BLaER1 treated with 17β-estradiol and CSF1 and Interleukin-3, amounts not matched to agents 10 nM and 100 nM (cell line): ENCODE results near the gene MAD1L1.

Source experiments
- H3K27ac ChIP-seq, 11 experiments: shearing (Covaris generic); formaldehyde crosslinking; 2 replicates each; pipeline ENCODE4 v1.8.1; 2022
- H3K27me3 ChIP-seq, 11 experiments: shearing (Covaris generic); formaldehyde crosslinking; 2 replicates each; pipeline ENCODE4 v1.8.1; 2022
- H3K36me3 ChIP-seq, 11 experiments: shearing (Covaris generic); formaldehyde crosslinking; 2 replicates each; pipeline ENCODE4 v1.8.1; 2022
- H3K4me1 ChIP-seq, 10 experiments: shearing (Covaris generic); formaldehyde crosslinking; 2 replicates each; pipeline ENCODE4 v1.8.1; 2022
- H3K4me2 ChIP-seq, 11 experiments: shearing (Covaris generic); formaldehyde crosslinking; 2 replicates each; pipeline ENCODE4 v1.8.1; 2022
- H3K4me3 ChIP-seq, 10 experiments: shearing (Covaris generic); formaldehyde crosslinking; 2 replicates each; pipeline ENCODE4 v1.8.1; 2022
- H3K9ac ChIP-seq, 11 experiments: shearing (Covaris generic); formaldehyde crosslinking; 2 replicates each; pipeline ENCODE4 v1.8.1; 2022
- H3K9me3 ChIP-seq, 11 experiments: shearing (Covaris generic); formaldehyde crosslinking; replicated peaks in 1 of 11; 2 replicates each; pipeline ENCODE4 v1.8.1; 2022
- H4K20me1 ChIP-seq, 11 experiments: shearing (Covaris generic); formaldehyde crosslinking; 2 replicates each; pipeline ENCODE4 v1.8.1; 2022
- Cebpa-rat ChIP-seq, 11 experiments: shearing (Covaris generic); IDR thresholded peaks; 2 replicates each; pipeline ENCODE4 v1.8.1; 2022

The MAD1L1 gene

DNA sequence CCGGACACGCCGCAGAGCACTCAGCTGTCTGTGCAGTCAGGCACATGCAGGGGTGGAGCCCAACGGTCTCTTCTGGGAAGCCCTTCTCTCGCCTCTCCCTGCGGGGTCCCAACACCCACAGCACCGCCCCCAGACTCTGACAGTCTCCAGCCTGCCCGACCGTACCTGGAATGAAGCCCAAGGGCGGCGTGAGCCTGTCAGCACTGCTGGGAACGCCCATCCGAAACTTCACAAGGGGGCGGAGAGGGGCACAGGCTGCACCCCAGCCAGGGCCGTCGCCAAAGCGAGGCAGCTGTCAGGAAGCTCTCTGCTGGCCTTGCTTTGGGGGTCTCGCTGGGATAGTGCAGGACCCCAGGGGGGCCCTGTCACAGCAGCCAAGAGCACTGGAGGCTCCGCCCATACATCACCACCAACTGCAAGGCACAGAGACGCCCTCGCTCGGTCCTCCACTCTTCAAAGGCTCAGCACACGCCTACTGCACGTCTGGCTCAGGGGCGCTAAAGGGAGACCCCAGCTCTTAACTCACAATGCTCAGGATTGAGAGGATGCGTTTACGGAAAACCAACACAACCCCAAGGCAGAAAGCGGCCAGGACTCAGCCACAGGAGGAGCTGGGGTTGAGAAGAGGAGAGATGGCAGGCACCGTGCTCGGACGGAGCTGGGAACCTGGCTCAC is 30.9 kb downstream of the MAD1L1 start:
- TF ChIP-seq Cebpa-rat (IDR thresholded peaks at IDR 0.05): no peak
- no peaks in the 10 kb centered on the region for H3K9me3 ChIP-seq
- H3K9ac ChIP-seq: peak overlapping the region in 4 of 11 experiments; percentile 26 to 40 (median 32); a peak in 4 of 22 replicates
- peak overlapping the region; percentile 46 to 77 (median 73) for H3K4me2 ChIP-seq
- H3K4me3 ChIP-seq: no peak overlapping the region
- peaks cover 25 to 67% (median 50%) of the 10 kb centered on the region in 11 experiments for H3K36me3 ChIP-seq
- peak overlapping the region in 4 of 11 experiments; percentile 3 to 45 (median 16); a peak in 3 of 22 replicates for H3K27ac ChIP-seq
- H3K27me3 ChIP-seq: no peaks in the 10 kb centered on the region
- peaks cover 35 to 80% (median 65%) of the 10 kb centered on the region in 10 experiments for H3K4me1 ChIP-seq
- peaks cover 20 to 95% (median 75%) of the 10 kb centered on the region in 11 experiments; a peak in 20 of 22 replicates for H4K20me1 ChIP-seq

DNA sequence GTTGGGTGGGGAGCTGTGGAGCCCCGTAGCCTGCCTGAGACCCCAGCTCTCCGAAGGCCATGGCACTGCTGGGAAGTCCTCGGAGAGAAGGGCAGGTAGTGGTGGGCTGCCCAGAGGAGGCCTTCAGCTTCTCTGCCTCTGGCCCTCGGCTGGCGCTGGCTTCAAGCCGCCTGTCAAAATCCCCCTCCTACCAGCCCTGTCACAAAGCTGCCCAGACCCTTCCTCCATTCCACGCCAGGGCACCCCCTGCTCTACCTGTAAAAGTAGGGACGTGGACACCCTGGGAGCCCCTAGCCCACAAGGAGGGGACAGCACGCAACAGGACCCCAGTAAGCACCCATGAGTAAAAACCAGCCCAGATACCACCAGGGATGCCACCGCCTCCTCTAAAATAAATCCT is 31.6 kb downstream of the MAD1L1 start:
- no peaks in the 10 kb centered on the region for H3K27me3 ChIP-seq
- peaks cover 21 to 67% (median 47%) of the 10 kb centered on the region in 11 experiments for H3K36me3 ChIP-seq
- peak overlapping the region in 5 of 11 experiments; percentile 4 to 40 (median 31); a peak in 2 of 22 replicates for H3K9ac ChIP-seq
- TF ChIP-seq Cebpa-rat (IDR thresholded peaks at IDR 0.05): no peak
- peaks cover 0 to 3% (median 0%) of the 10 kb centered on the region in 11 experiments; a peak in 4 of 22 replicates for H3K9me3 ChIP-seq
- H4K20me1 ChIP-seq: peaks cover 22 to 99% (median 80%) of the 10 kb centered on the region in 11 experiments; a peak in 20 of 22 replicates
- no peak overlapping the region for H3K4me3 ChIP-seq
- H3K4me1 ChIP-seq: peaks cover 38 to 87% (median 72%) of the 10 kb centered on the region in 10 experiments
- H3K27ac ChIP-seq: no peak overlapping the region
- H3K4me2 ChIP-seq: peak overlapping the region in 10 of 11 experiments; percentile 46 to 76 (median 72); a peak in 15 of 22 replicates

DNA sequence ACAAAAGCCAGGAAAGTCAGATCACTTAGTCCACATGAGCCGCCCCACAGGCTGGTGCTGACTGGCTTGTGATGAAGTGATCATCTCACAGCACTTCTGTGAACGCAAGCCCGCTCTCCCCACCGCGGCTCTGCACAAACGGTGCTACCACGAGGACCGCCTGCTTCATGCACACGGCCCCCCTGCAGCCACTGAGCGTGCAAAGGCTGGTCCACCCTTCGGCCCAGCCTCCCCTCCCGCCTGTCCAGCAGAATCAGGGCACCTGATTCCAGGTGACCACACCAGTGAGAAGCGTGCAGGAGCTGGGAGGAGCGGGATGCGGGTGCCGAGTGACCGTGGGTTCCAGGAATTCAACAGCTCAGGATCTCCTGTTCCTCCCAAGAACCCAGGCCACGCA is 32.2 kb downstream of the MAD1L1 start:
- H3K36me3 ChIP-seq: peaks cover 27 to 67% (median 53%) of the 10 kb centered on the region in 11 experiments
- no peak overlapping the region for H3K9ac ChIP-seq
- no peak overlapping the region for H3K4me3 ChIP-seq
- H4K20me1 ChIP-seq: peaks cover 22 to 100% (median 81%) of the 10 kb centered on the region in 11 experiments; a peak in 20 of 22 replicates
- peaks cover 38 to 92% (median 77%) of the 10 kb centered on the region in 10 experiments for H3K4me1 ChIP-seq
- TF ChIP-seq Cebpa-rat (IDR thresholded peaks at IDR 0.05): no peak
- no peak overlapping the region for H3K27ac ChIP-seq
- peak overlapping the region in 2 of 11 experiments; percentile 16 to 73; a peak in 2 of 22 replicates for H3K4me2 ChIP-seq
- H3K9me3 ChIP-seq: peaks cover 3 to 8% (median 4%) of the 10 kb centered on the region in 11 experiments; a peak in 20 of 22 replicates
- no peaks in the 10 kb centered on the region for H3K27me3 ChIP-seq

DNA sequence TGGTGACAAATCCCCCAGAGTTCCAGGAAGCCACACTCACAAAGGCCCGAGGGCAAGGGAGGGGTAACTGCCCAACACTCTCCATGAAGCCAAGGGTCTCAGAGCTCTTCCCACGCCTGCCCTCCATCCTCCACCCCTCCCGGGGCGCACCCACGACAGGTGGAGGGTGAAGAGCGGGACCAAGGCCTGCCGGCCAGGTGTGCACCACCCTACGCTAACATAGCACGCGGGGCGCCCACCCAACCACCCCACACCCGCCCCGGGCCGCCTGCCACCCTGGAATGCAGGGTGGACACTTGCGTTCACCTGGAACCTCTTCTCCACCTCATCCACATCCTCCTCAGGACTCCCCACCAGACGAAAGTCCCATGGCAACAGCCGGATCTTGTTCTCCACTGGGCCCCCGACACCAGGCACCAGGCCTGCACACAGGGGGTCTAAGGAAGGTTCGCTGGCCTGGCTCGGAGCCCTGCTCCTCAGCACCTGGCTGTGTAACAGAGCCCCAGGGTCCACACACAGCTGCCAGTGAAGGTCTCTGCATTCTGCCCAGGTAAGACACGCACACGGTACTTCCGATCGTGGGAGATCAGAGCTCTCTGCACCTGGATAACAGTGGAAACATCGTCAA is 32.7 kb downstream of the MAD1L1 start:
- no peak overlapping the region for H3K9ac ChIP-seq

DNA sequence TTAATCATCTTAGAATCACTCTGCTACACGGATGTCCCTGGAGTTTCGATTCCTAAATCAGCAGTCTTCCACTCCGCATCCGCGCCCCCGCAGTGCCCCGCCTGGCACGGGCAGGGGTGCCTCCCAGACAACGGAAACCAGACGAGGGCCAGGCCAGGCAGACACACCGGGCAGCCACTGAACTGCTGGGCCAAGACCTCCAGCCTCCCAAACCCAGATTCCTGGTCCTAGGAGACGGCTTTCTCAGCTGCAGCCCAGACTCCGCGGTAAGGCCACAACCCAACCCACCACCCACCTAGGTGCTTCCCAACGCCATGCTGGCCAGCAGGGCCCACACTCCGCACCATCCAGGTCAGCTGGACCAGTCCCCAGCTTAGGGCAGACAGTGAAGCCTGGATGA is 33.2 kb downstream of the MAD1L1 start:
- Histone ChIP-seq H3K27me3 (no peaks in the 10 kb centered on the region), H3K4me2 (peak overlapping the region in 1 of 11 experiments; percentile 12; a peak in 1 of 22 replicates), H4K20me1 (peaks cover 22 to 94% (median 79%) of the 10 kb centered on the region in 11 experiments; a peak in 20 of 22 replicates), H3K36me3 (peaks cover 37 to 70% (median 59%) of the 10 kb centered on the region in 11 experiments), H3K9me3 (peaks cover 10 to 17% (median 14%) of the 10 kb centered on the region in 11 experiments; a peak in 21 of 22 replicates), H3K9ac (no peak overlapping the region), H3K27ac (no peak overlapping the region), H3K4me3 (no peak overlapping the region), H3K4me1 (peaks cover 38 to 92% (median 74%) of the 10 kb centered on the region in 10 experiments)
- no peak for TF ChIP-seq Cebpa-rat (IDR thresholded peaks at IDR 0.05)

More for the DNA sequence above, 32.7 kb downstream of the MAD1L1 start:
- peaks cover 8 to 13% (median 9%) of the 10 kb centered on the region in 11 experiments; a peak in 21 of 22 replicates for H3K9me3 ChIP-seq
- H3K4me3 ChIP-seq: no peak overlapping the region
- peaks cover 22 to 98% (median 81%) of the 10 kb centered on the region in 11 experiments; a peak in 20 of 22 replicates for H4K20me1 ChIP-seq
- no peak for TF ChIP-seq Cebpa-rat (IDR thresholded peaks at IDR 0.05)
- H3K27ac ChIP-seq: no peak overlapping the region
- H3K27me3 ChIP-seq: no peaks in the 10 kb centered on the region
- H3K36me3 ChIP-seq: peaks cover 32 to 68% (median 58%) of the 10 kb centered on the region in 11 experiments
- H3K4me1 ChIP-seq: peaks cover 38 to 95% (median 78%) of the 10 kb centered on the region in 10 experiments
- H3K4me2 ChIP-seq: peak overlapping the region in 2 of 11 experiments; percentile 16 to 73; a peak in 2 of 22 replicates

DNA sequence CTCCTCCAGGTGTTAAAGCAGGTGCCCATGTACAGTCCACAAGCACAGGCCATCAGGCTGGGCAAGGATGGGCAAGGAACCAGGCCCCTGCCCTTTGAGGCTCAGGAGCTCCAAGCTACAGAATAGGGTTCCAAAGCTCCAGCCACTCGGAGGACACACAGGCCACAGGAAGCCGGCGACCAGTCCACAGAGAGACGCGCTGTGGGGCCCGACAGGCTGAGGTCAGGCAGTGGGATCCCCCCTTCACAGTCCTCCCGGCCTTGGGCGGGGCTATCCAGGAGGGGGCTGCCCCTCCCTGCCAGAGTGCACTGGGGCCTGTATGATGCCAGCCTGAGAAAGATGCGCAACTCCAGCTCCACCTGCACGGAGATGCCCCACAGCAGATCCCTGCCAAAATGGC is 34.0 kb downstream of the MAD1L1 start:
- H3K27me3 ChIP-seq: no peaks in the 10 kb centered on the region
- no peak overlapping the region; a peak in 1 of 22 replicates for H3K9ac ChIP-seq
- no peak overlapping the region for H3K27ac ChIP-seq
- H4K20me1 ChIP-seq: peaks cover 22 to 94% (median 77%) of the 10 kb centered on the region in 11 experiments; a peak in 20 of 22 replicates
- no peak overlapping the region for H3K4me3 ChIP-seq
- H3K36me3 ChIP-seq: peaks cover 45 to 75% (median 66%) of the 10 kb centered on the region in 11 experiments
- H3K9me3 ChIP-seq: peaks cover 10 to 17% (median 14%) of the 10 kb centered on the region in 11 experiments; a peak in 21 of 22 replicates
- TF ChIP-seq Cebpa-rat (IDR thresholded peaks at IDR 0.05): no peak
- peak overlapping the region in 4 of 11 experiments; percentile 71 to 85 (median 82); a peak in 5 of 22 replicates for H3K4me2 ChIP-seq
- H3K4me1 ChIP-seq: peaks cover 30 to 84% (median 66%) of the 10 kb centered on the region in 10 experiments

DNA sequence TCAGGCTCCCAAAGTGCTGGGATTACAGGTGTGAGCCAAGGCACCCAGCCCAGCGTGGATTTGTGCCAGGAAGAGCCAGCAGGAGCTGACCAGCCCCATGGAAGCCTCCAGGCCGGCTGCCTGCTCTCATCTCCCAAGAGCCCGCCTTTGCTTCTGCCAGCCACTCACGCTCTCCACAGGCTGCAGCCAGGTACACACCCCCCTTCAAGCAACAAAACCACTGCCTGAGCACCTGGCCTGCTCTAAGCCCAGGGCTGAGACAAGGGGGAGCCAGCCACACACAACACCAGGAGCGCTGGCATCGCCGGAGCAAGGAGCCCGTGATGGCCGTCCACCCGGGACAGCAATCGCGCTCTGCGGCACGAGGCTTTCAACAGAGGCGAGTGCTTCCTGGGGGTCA is 34.5 kb downstream of the MAD1L1 start:
- no peaks in the 10 kb centered on the region for H3K27me3 ChIP-seq
- H4K20me1 ChIP-seq: peaks cover 22 to 94% (median 72%) of the 10 kb centered on the region in 11 experiments; a peak in 20 of 22 replicates
- H3K9me3 ChIP-seq: peaks cover 10 to 17% (median 14%) of the 10 kb centered on the region in 11 experiments; a peak in 21 of 22 replicates
- H3K4me1 ChIP-seq: peaks cover 25 to 84% (median 63%) of the 10 kb centered on the region in 10 experiments
- H3K4me2 ChIP-seq: peak overlapping the region in 7 of 11 experiments; percentile 63 to 85 (median 78); a peak in 11 of 22 replicates
- H3K36me3 ChIP-seq: peaks cover 49 to 81% (median 72%) of the 10 kb centered on the region in 11 experiments
- no peak overlapping the region for H3K27ac ChIP-seq
- H3K4me3 ChIP-seq: no peak overlapping the region
- no peak for TF ChIP-seq Cebpa-rat (IDR thresholded peaks at IDR 0.05)
- H3K9ac ChIP-seq: peak overlapping the region in 2 of 11 experiments; percentile 2 to 15; a peak in 1 of 22 replicates

DNA sequence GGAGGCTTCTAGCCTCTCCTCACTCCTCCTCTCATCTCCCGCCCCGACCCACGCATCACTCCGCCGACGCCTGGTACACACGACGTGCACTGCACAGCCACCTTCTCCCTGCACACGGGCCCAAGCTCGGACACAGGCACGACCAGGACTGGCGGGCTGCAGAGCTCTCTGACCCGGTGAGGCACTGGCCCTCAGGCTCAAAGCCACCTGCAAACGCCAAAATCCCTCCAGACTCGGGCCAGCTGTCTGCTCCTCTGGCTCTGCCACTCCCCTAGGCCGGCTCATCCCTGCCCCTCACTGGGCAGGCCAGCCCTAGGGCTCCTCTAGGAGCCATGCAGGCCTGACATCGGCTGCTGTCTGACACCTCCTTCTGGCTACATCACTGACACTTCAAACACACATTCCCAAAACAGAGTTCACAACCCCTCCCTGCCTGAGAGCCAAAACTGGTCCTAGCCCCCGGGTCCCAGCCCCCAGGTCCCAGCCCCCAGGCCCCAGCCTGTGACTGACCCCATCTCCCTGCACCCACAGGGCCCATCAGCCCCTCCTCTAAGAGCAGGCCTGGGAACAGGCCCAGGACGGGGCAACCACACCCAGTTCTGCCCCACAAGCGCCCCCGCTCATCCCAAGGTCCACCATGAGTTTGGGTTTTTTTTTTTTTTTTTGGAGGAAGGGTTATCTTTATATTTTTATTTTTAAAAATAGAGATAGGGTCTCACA is 35.1 kb downstream of the MAD1L1 start:
- Histone ChIP-seq H4K20me1 (peaks cover 22 to 93% (median 66%) of the 10 kb centered on the region in 11 experiments; a peak in 20 of 22 replicates), H3K9me3 (peaks cover 10 to 17% (median 14%) of the 10 kb centered on the region in 11 experiments; a peak in 21 of 22 replicates), H3K9ac (peak overlapping the region in 4 of 11 experiments; percentile 12 to 66 (median 38); a peak in 3 of 22 replicates), H3K4me1 (peaks cover 19 to 83% (median 60%) of the 10 kb centered on the region in 10 experiments), H3K36me3 (peaks cover 54 to 87% (median 76%) of the 10 kb centered on the region in 11 experiments), H3K27ac (0 out of 22 replicates have a peak overlapping the region, but pooled peaks of 1 of the 11 experiments have one; percentile 47), H3K4me3 (no peak overlapping the region), H3K4me2 (peak overlapping the region; percentile 36 to 85 (median 71); a peak in 20 of 22 replicates), H3K27me3 (no peaks in the 10 kb centered on the region)
- TF ChIP-seq Cebpa-rat (IDR thresholded peaks at IDR 0.05): no peak
